HFF-Myc (cell line): ENCODE data around the gene PRTN3.

Source experiments
- DNase-seq: peaks from one replicate; pipeline ENCODE4 v3.0.0-alpha.2; 2011; ENCODE audit warnings: low read depth; ENCODE audit errors: extremely low read depth
- H3K4me3 ChIP-seq: replicated peaks from 2 replicates; pipeline ENCODE4 v1.5.1; 2011; ENCODE audit warnings: low read depth, mild to moderate bottlenecking, control low read depth, low read length
- CTCF ChIP-seq: IDR thresholded peaks from 2 replicates; pipeline ENCODE4 v1.5.1; 2012; ENCODE audit warnings: mild to moderate bottlenecking, low read depth, low read length, control low read depth; ENCODE audit errors: missing control alignments

PRTN3 gene

GRCh38 chr19:821825-822503 lies 18.8 kb upstream of the PRTN3 start, which contains the start of gene PLPPR3:
Gene PLPPR3, minus strand, starts transcription at chr19:821955. Its CDS starts 396 bp downstream, at chr19:821559.
- TF ChIP-seq CTCF: no peak
- DNase-seq: no peak
- H3K4me3 ChIP-seq: peak within 1 kb of the TSS; percentile 9; the same call in 1 of the 2 replicates

GRCh38 chr19:823565-824121 lies 17.2 kb upstream of the PRTN3 start:
- DNase-seq: no peak
- no peak for TF ChIP-seq CTCF
- no peak overlapping the region for H3K4me3 ChIP-seq

GRCh38 chr19:824885-825284 lies 15.9 kb upstream of the PRTN3 start:
- no peak for DNase-seq
- H3K4me3 ChIP-seq: no peak overlapping the region
- no peak for TF ChIP-seq CTCF

- TF ChIP-seq CTCF: no peak
- H3K4me3 ChIP-seq: no peak overlapping the region
- no peak for DNase-seq
Measured at GRCh38 chr19:825897-826644, 14.7 kb upstream of the PRTN3 start.

GRCh38 chr19:827314-827709 lies 13.5 kb upstream of the PRTN3 start:
- TF ChIP-seq CTCF: no peak
- H3K4me3 ChIP-seq: no peak overlapping the region
- no peak for DNase-seq

GRCh38 chr19:827710-828321 lies 13.0 kb upstream of the PRTN3 start, which contains the start of gene AZU1:
Gene AZU1, plus strand, starts transcription at chr19:827837. Its CDS starts 10 bp downstream, at chr19:827847.
- H3K4me3 ChIP-seq: no peak within 1 kb of the TSS
- no peak for TF ChIP-seq CTCF
- DNase-seq: no peak
